Activated naive CD8-positive, alpha-beta T cell treated with anti-CD3 and anti-CD28 coated beads, Interleukin-2, amount 50 U/mL, for 24 hours (primary cell): ENCODE results near the gene C20orf141.
"Not testable (repeated sequence)": the region's sequence is repeated elsewhere in the genome, so short reads cannot be mapped to it uniquely, and the experiment has no call there.

Source experiments
- ATAC-seq: fragments of 150-1000 bp; cut with Tn5 transposase; one replicate; pipeline ENCODE4 v1.10.0; 2021
- DNase-seq: peaks from one replicate; pipeline ENCODE4 v3.0.0; 2021
- H3K27ac Mint-ChIP-seq: one replicate; pipeline ENCODE4 v1.8.0; 2021; ENCODE audit warnings: mild to moderate bottlenecking, mixed read lengths
- H3K27me3 Mint-ChIP-seq: one replicate; pipeline ENCODE4 v1.8.0; 2021; ENCODE audit warnings: mixed read lengths
- H3K36me3 Mint-ChIP-seq: one replicate; pipeline ENCODE4 v1.8.0; 2021; ENCODE audit warnings: low read depth, mixed read lengths
- H3K4me1 Mint-ChIP-seq: one replicate; pipeline ENCODE4 v1.8.0; 2021; ENCODE audit warnings: mixed read lengths
- H3K4me3 Mint-ChIP-seq: one replicate; pipeline ENCODE4 v1.8.0; 2021; ENCODE audit warnings: mild to moderate bottlenecking, moderate library complexity, mixed read lengths
- H3K9me3 Mint-ChIP-seq: one replicate; pipeline ENCODE4 v1.8.0; 2021; ENCODE audit warnings: mixed read lengths

Gene C20orf141

DNA sequence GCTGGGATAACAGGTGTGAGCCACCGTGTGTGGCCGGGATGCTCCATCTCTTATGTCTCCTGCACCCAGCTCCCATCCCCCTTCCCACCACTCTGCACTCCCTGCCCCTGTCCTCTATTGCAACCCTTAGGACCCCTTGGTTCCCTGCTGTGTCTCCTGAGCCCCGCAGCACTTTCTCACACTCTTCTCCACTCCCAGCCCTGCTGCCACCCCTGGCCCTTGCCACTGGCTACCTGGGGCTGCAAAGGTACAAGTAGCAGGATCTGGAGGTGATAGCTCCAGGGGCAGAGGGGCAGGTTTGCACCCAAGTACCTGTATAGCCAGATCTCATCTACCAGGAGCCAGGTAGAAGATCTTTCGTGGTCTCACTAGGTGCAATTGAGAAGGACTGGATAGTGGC lies 7.8 kb upstream of the C20orf141 start:
- H3K9me3 Mint-ChIP-seq: peaks cover 6% of the 10 kb centered on the region
- no peaks in the 10 kb centered on the region for H3K36me3 Mint-ChIP-seq
- H3K4me1 Mint-ChIP-seq: no peaks in the 10 kb centered on the region
- no peak overlapping the region for H3K27ac Mint-ChIP-seq
- no peak overlapping the region for H3K4me3 Mint-ChIP-seq
- peaks cover 60% of the 10 kb centered on the region for H3K27me3 Mint-ChIP-seq
- ATAC-seq (no peak), DNase-seq (no peak)

GRCh38 chr20:2807929-2808328 lies 6.9 kb upstream of the C20orf141 start:
- not testable (repeated sequence) for H3K27ac Mint-ChIP-seq, H3K4me1 Mint-ChIP-seq, H3K36me3 Mint-ChIP-seq, DNase-seq, H3K4me3 Mint-ChIP-seq, ATAC-seq
- peaks cover 58% of the 10 kb centered on the region for H3K27me3 Mint-ChIP-seq
- peaks cover 11% of the 10 kb centered on the region for H3K9me3 Mint-ChIP-seq

GRCh38 chr20:2809690-2810089 lies 5.1 kb upstream of the C20orf141 start:
- Mint-ChIP-seq H3K36me3 (no peaks in the 10 kb centered on the region), H3K9me3 (peaks cover 11% of the 10 kb centered on the region), H3K4me3 (no peak overlapping the region), H3K4me1 (no peaks in the 10 kb centered on the region), H3K27me3 (peaks cover 51% of the 10 kb centered on the region), H3K27ac (no peak overlapping the region)
- ATAC-seq: no peak
- DNase-seq: no peak

- Mint-ChIP-seq H3K36me3 (no peaks in the 10 kb centered on the region), H3K4me3 (no peak overlapping the region), H3K27ac (no peak overlapping the region), H3K9me3 (peaks cover 11% of the 10 kb centered on the region), H3K27me3 (peaks cover 36% of the 10 kb centered on the region), H3K4me1 (no peaks in the 10 kb centered on the region)
- ATAC-seq: no peak
- DNase-seq: no peak
These were observed 2.6 kb upstream of the C20orf141 start for GRCh38 chr20:2812189-2812588.

- Mint-ChIP-seq H3K9me3 (peaks cover 11% of the 10 kb centered on the region), H3K27ac (no peak overlapping the region), H3K36me3 (no peaks in the 10 kb centered on the region), H3K4me1 (peaks cover 2% of the 10 kb centered on the region), H3K27me3 (peaks cover 32% of the 10 kb centered on the region), H3K4me3 (no peak overlapping the region)
- no peak for DNase-seq
- no peak for ATAC-seq
These were observed 711 bp upstream of the C20orf141 start for GRCh38 chr20:2814076-2814475.

DNA sequence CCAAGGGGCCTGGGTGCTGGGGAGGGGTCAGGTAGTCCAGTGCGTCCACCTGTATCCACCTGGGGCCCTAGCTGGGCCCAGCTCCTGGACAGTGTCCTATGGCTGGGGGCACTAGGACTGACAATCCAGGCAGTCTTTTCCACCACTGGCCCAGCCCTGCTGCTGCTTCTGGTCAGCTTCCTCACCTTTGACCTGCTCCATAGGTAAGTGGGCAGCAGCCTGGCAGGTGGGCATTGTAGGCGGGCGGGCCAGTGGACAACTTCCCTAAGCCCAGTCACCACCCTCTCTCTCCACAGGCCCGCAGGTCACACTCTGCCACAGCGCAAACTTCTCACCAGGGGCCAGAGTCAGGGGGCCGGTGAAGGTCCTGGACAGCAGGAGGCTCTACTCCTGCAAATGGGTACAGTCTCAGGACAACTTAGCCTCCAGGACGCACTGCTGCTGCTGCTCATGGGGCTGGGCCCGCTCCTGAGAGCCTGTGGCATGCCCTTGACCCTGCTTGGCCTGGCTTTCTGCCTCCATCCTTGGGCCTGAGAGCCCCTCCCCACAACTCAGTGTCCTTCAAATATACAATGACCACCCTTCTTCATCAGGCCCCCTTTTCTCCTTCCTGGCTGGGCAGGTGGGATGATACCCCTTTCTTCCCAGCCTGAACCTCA lies 584 bp downstream of the C20orf141 start:
- DNase-seq (no peak), ATAC-seq (no peak)
- H3K4me3 Mint-ChIP-seq: no peak overlapping the region
- no peaks in the 10 kb centered on the region for H3K36me3 Mint-ChIP-seq
- H3K4me1 Mint-ChIP-seq: peaks cover 5% of the 10 kb centered on the region
- H3K27ac Mint-ChIP-seq: no peak overlapping the region
- peaks cover 11% of the 10 kb centered on the region for H3K9me3 Mint-ChIP-seq
- peaks cover 36% of the 10 kb centered on the region for H3K27me3 Mint-ChIP-seq

DNA sequence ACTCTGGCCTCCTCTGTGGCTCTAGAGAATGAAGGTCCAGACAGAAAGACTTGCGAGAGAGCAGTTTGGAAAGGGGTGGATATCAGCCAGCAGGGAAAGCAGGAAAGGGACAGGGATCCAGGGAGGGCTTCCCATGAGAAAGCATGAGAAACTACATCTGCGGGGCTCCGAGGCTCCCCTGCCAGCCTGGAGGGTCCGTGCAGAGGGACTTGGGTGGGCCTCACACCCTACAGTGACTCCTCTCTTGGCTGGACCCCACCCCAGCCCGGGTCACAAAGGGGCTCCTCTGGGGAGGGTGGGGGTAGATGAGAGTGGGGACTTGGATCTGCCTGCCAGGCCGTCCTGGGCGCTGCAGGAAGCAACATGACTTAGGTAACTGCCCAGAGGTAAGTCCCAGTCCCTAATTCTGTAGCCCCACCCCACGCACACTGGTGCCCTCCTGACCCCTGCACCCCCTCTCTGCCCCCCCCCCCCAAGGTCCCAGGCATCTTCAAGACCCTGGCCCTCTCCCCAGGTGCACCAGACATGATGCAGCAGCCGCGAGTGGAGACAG lies 1.3 kb downstream of the C20orf141 start, which contains the start of gene TMEM239:
TMEM239 (plus strand) TSS at position 335 of the 553 bp plus-strand sequence; CDS start at position 526, 191 bp downstream.
- Mint-ChIP-seq H3K9me3 (peaks cover 9% of the 10 kb centered on the region), H3K27me3 (peaks cover 35% of the 10 kb centered on the region)

DNA sequence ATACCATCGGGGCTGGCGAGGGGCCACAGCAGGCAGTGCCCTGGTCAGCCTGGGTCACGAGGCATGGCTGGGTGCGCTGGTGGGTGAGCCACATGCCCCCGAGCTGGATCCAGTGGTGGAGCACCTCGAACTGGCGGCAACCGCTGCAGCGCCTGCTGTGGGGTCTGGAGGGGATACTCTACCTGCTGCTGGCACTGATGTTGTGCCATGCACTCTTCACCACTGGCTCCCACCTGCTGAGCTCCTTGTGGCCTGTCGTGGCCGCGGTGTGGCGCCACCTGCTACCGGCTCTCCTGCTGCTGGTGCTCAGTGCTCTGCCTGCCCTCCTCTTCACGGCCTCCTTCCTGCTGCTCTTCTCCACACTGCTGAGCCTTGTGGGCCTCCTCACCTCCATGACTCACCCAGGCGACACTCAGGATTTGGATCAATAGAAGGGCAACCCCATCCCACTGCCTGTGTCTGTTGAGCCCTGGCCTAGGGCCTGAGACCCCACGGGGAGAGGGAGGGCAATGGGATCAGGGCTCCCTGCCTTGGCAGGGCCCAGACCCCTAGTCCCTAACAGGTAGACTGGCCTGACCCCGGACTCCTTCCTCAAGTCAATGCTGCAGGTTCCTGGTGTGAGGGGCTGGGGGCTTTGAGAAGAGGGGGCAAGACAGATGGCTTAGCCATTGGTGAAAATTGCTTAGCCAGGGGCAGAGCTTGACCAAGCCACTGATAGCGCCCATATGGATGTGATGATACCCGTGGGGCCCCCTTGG lies 2.0 kb downstream of the C20orf141 start:
- no peaks in the 10 kb centered on the region for H3K36me3 Mint-ChIP-seq
- no peak overlapping the region for H3K27ac Mint-ChIP-seq
- peaks cover 10% of the 10 kb centered on the region for H3K4me1 Mint-ChIP-seq
- H3K9me3 Mint-ChIP-seq: peaks cover 6% of the 10 kb centered on the region
- DNase-seq (no peak), ATAC-seq (no peak)
- no peak overlapping the region for H3K4me3 Mint-ChIP-seq
- H3K27me3 Mint-ChIP-seq: peaks cover 36% of the 10 kb centered on the region

More for the DNA sequence above, 1.3 kb downstream of the C20orf141 start, which contains the start of gene TMEM239:
- Mint-ChIP-seq H3K27ac (no peak within 1 kb of the TSS), H3K4me1 (peaks cover 6% of the 10 kb centered on the region), H3K36me3 (no peaks in the 10 kb centered on the region), H3K4me3 (no peak within 1 kb of the TSS)
- no peak for DNase-seq
- no peak for ATAC-seq

DNA sequence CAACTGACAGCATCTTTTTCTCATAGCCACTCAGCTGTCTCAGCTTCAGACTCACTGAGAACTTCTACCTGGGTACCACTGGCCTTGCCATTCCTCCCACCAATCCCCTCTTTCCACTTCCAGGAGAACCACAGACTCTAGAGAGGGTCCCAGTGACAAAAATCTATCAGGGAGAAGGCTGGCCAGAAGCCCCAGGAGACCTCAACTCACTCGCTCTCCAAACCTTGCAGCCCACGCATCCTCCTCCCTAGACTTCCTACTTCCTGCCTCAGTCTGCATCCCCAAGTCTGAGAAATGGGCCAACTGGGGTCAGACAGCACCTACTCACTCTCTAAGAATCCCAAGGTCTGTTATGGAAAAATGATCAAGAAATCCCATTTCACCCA lies 2.5 kb downstream of the C20orf141 start:
- no peak overlapping the region for H3K4me3 Mint-ChIP-seq
- DNase-seq: no peak
- no peak for ATAC-seq
- H3K27me3 Mint-ChIP-seq: peaks cover 31% of the 10 kb centered on the region
- peak overlapping the region; percentile 41 for H3K27ac Mint-ChIP-seq
- H3K4me1 Mint-ChIP-seq: peaks cover 14% of the 10 kb centered on the region
- no peaks in the 10 kb centered on the region for H3K36me3 Mint-ChIP-seq
- H3K9me3 Mint-ChIP-seq: peaks cover 4% of the 10 kb centered on the region

DNA sequence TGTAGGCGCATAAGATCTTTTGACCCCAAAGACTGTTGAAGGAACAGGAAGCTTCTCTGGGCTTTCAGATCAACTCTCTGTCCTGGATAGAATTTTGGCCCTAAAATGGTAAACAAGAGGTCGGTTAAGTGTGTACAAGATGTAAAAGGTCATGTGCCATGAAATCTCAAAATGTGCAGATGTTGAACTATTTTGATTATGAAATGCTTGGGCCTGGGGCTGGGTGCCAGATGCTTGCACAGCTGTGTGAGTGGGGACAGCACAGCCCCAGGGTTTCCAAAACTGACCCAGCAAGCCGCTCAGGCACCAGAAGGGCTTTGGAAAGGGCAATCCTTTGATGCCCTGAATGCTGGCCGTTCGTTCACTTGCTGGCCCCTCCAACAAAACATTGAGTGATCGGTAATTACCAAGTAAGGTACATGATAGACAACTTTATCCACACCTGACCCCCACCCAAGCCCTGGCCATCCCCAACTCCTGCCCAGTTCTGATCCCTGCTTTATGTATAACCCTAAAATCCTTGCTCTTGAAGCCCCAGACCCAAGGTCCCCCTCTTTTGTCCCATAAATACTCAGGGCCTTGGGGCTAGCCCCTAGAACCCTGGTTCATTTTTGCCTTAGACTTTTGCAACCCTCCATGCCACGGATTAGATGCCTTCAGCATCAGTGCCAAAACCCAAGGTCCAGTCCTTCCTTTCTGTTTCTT lies 3.3 kb downstream of the C20orf141 start:
- Mint-ChIP-seq H3K27ac (no peak overlapping the region), H3K9me3 (no peaks in the 10 kb centered on the region), H3K4me3 (no peak overlapping the region), H3K36me3 (no peaks in the 10 kb centered on the region), H3K4me1 (peaks cover 14% of the 10 kb centered on the region), H3K27me3 (peaks cover 28% of the 10 kb centered on the region)
- DNase-seq (no peak), ATAC-seq (no peak)

- no peak for DNase-seq
- Mint-ChIP-seq H3K27me3 (peaks cover 23% of the 10 kb centered on the region), H3K36me3 (no peaks in the 10 kb centered on the region), H3K9me3 (no peaks in the 10 kb centered on the region), H3K4me3 (no peak overlapping the region), H3K4me1 (peaks cover 14% of the 10 kb centered on the region), H3K27ac (no peak overlapping the region)
- ATAC-seq: no peak
These were observed 5.5 kb downstream of the C20orf141 start for GRCh38 chr20:2820084-2820895.

GRCh38 chr20:2820896-2821869 lies 6.4 kb downstream of the C20orf141 start:
- Mint-ChIP-seq H3K4me1 (peaks cover 20% of the 10 kb centered on the region), H3K27me3 (peaks cover 23% of the 10 kb centered on the region), H3K9me3 (no peaks in the 10 kb centered on the region), H3K4me3 (no peak overlapping the region), H3K36me3 (no peaks in the 10 kb centered on the region), H3K27ac (no peak overlapping the region)
- no peak for ATAC-seq
- DNase-seq: no peak

GRCh38 chr20:2822073-2822472 lies 7.3 kb downstream of the C20orf141 start:
- peak; percentile 76 for ATAC-seq
- no peak overlapping the region for H3K27ac Mint-ChIP-seq
- H3K9me3 Mint-ChIP-seq: no peaks in the 10 kb centered on the region
- H3K4me3 Mint-ChIP-seq: no peak overlapping the region
- H3K27me3 Mint-ChIP-seq: peaks cover 23% of the 10 kb centered on the region
- peak; percentile 37 for DNase-seq
- peaks cover 28% of the 10 kb centered on the region for H3K4me1 Mint-ChIP-seq
- no peaks in the 10 kb centered on the region for H3K36me3 Mint-ChIP-seq
